HL-60 (cell line): ENCODE data around the gene PRPH2.

ENCODE experiments used
- DNase-seq, 2 experiments: peaks; one replicate each; pipeline ENCODE4 v3.0.0-alpha.2; 2010 to 2020; ENCODE audit warnings: low read depth in 1 of 2, low spot score in 1 of 2
- H3K27ac ChIP-seq: fragments of 250-450 bp; sonication (Bioruptor Pico); replicated peaks from 2 replicates; pipeline ENCODE4 v1.5.1; 2020; ENCODE audit warnings: mild to moderate bottlenecking, moderate library complexity
- H3K27me3 ChIP-seq: fragments of 250-450 bp; sonication (Bioruptor Pico); 2 replicates; pipeline ENCODE4 v1.5.1; 2021; ENCODE audit warnings: mild to moderate bottlenecking, moderate library complexity; ENCODE audit not compliant: insufficient read depth, poor library complexity, severe bottlenecking
- H3K4me3 ChIP-seq: replicated peaks from 2 replicates; pipeline ENCODE4 v1.5.1; 2011; ENCODE audit warnings: mild to moderate bottlenecking, control low read depth, low read length; ENCODE audit not compliant: insufficient read depth
- CTCF ChIP-seq: IDR thresholded peaks from one replicate; pipeline ENCODE4 v1.5.1; 2011; ENCODE audit warnings: low read length, control low read depth, inconsistent platforms; ENCODE audit not compliant: insufficient read depth
- GABPA ChIP-seq: IDR thresholded peaks from 2 replicates; pipeline ENCODE4 v1.6.1; 2012; ENCODE audit warnings: low read depth
- POLR2AphosphoS5 ChIP-seq: IDR thresholded peaks from 2 replicates; pipeline ENCODE4 v1.6.1; 2012; ENCODE audit warnings: low read depth
- REST ChIP-seq: IDR thresholded peaks from 2 replicates; pipeline ENCODE4 v1.6.1; 2012; ENCODE audit warnings: low read depth; ENCODE audit not compliant: insufficient replicate concordance
- SPI1 ChIP-seq: IDR thresholded peaks from 2 replicates; pipeline ENCODE4 v1.6.1; 2012; ENCODE audit warnings: low read depth, mild to moderate bottlenecking, borderline replicate concordance

The PRPH2 gene

GRCh38 chr6:42754759-42755158, 32.4 kb upstream of the PRPH2 start:
- TF ChIP-seq GABPA, result no peak
- no peak for TF ChIP-seq SPI1
- no peak for TF ChIP-seq POLR2AphosphoS5
- no peak for TF ChIP-seq REST
- no peak for TF ChIP-seq CTCF
- no peak overlapping the region for H3K4me3 ChIP-seq
- no peak overlapping the region for H3K27ac ChIP-seq
- no peaks in the 10 kb centered on the region for H3K27me3 ChIP-seq
- DNase-seq, result no peak

DNA sequence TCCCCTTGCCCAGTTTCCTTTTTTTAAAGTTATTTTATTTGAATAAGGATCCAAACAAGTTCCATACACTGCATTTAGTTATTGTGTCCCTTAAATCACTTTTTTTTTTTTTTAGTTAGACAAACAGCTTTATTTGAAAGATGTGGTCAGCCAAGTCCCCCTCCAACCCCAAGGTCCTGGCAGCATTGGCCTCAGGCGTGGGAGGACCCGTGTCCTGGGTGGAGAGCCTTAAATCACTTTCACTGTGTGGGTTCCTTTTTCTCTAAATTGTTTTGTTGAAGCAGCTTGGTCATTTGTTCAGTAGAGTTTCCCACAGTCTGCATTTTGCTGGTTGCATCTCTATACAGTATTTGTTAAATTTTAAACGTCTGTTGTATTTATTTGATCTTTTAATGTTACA, 28.7 kb upstream of the PRPH2 start:
- no peak overlapping the region for H3K27ac ChIP-seq
- DNase-seq, result no peak
- no peaks in the 10 kb centered on the region for H3K27me3 ChIP-seq
- TF ChIP-seq CTCF (no peak), REST (no peak)
- H3K4me3 ChIP-seq, result no peak overlapping the region

- no peak for TF ChIP-seq REST
- no peak for TF ChIP-seq SPI1
- no peak for TF ChIP-seq POLR2AphosphoS5
- no peak for TF ChIP-seq GABPA
- no peak for TF ChIP-seq CTCF
- no peak overlapping the region for H3K4me3 ChIP-seq
- DNase-seq, result no peak
- no peaks in the 10 kb centered on the region for H3K27me3 ChIP-seq
- H3K27ac ChIP-seq, result no peak overlapping the region
These were observed 26.0 kb upstream of the PRPH2 start for GRCh38 chr6:42748203-42748898.
